Thyroid gland (tissue), 4 donors: ENCODE measurements around the gene PAX4. TPM values are rescaled to one million over a fixed set of nuclear protein-coding genes. Genes with fewer than 3 reads are reported as not detected.
A peak's percentile ranks its signal among the peaks of the same experiment; 100 is the strongest.

Source experiments
- DNase-seq, 2 donors: peaks; one replicate each; pipeline ENCODE4 v3.0.0-alpha.2; 2019
- H3K27ac ChIP-seq, 3 donors: fragments of 200-600 bp; sonication (generic); 1 replicate in 2 of 3; 2 replicates in 1 of 3; pipeline ENCODE4 v1.5.1; 2016 to 2019; ENCODE audit warnings: mild to moderate bottlenecking in 1 of 3, moderate library complexity in 1 of 3
- H3K27me3 ChIP-seq: fragments of 200-600 bp; sonication (generic); one replicate; pipeline ENCODE4 v1.5.1; 2019
- H3K36me3 ChIP-seq, 2 donors: fragments of 200-600 bp; sonication (generic); one replicate each; pipeline ENCODE4 v1.5.1; 2016 to 2019
- H3K4me1 ChIP-seq, 2 donors: fragments of 200-600 bp; sonication (generic); one replicate each; pipeline ENCODE4 v1.5.1; 2017 to 2019
- H3K4me3 ChIP-seq, 3 donors: fragments of 200-600 bp; sonication (generic); replicated peaks in 1 of 3; 1 replicate in 2 of 3; 2 replicates in 1 of 3; pipeline ENCODE4 v1.5.1; 2016; ENCODE audit warnings: mild to moderate bottlenecking in 1 of 3
- H3K9me3 ChIP-seq: fragments of 200-600 bp; sonication (generic); one replicate; pipeline ENCODE4 v1.5.1; 2017
- POLR2A ChIP-seq, 2 donors: fragments of 450-650 bp; IDR thresholded peaks; one replicate each; pipeline ENCODE4 v1.6.1; 2017; ENCODE audit warnings: antibody characterized with exemption in 2 of 2, mild to moderate bottlenecking in 2 of 2, moderate library complexity in 1 of 2
- WGBS, 2 donors: methylation state at CpG; one replicate each; pipeline ENCODE4 v1.1.5; 2017; 5-methylcytosine and 5-hydroxymethylcytosine counted together
- intact Hi-C: fragments of 100-400 bp; cut with DNase I; formaldehyde crosslinking; loops from one replicate; pipeline ENCODE4 v1.15.1; 2023
- total RNA-seq, 4 donors: library from RNA; depleted of rRNA; stranded (reverse); fragments of >200 nt; gene quantifications; one replicate each; pipeline ENCODE4 v1.2.3, GENCODE V29; 2016
- TF ChIP-seq, protein P1 (sequence below), 6 experiments: fragments of 200-600 bp in 3 of 6; fragments of 450-650 bp in 3 of 6; sonication (generic) in 3 of 6; IDR thresholded peaks; one replicate each; pipeline ENCODE4 v1.5.1; 2016 to 2019; ENCODE audit warnings: antibody characterized with exemption in 6 of 6, mild to moderate bottlenecking in 2 of 6, inconsistent platforms in 1 of 6, moderate library complexity in 1 of 6

Gene PAX4
- total RNA-seq, 4 donors from 2014 or later, result not detected

DNA sequence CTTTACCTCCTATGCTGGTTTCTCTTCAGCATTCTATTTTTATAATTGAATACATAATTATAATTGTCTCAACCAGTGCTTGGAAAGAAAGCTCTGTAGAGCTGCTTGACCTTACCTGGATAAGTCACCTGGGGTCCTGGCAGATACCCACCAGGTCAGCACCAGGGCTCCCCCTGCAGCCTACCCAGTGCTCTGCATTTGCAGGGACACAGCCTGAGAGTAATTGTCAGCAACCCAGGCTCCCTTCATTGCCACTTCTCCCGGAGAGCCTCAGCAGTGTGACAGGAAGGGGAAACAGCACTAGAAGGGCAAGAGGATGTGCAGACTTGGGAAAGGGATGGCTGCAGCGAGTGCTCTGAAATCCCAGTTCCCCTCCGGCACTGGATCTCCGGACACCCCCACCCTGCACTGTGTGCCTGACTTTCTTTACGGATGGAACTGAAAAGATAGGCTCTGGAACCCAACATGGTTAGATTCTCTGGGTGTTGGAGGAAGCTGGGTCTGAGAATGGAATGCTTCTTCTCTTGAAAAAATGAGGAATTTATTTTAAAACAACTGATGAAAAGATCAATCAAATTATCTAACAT is 11.4 kb upstream of the PAX4 start:
- Histone ChIP-seq H3K4me3 (no peak overlapping the region), H3K36me3 (no peaks in the 10 kb centered on the region), H3K27me3 (no peaks in the 10 kb centered on the region), H3K27ac (no peak overlapping the region), H3K4me1 (no peaks in the 10 kb centered on the region), H3K9me3 (no peaks in the 10 kb centered on the region)
- 15 to 23% methylated on average over 5 of the region's 5 CpGs for WGBS, 2 donors
- DNase-seq, result peak; percentile 24 to 35
- intact Hi-C loops, result no loop called here
- no peak for TF ChIP-seq POLR2A (IDR thresholded peaks at IDR 0.05)
- TF ChIP-seq, protein P1, sequence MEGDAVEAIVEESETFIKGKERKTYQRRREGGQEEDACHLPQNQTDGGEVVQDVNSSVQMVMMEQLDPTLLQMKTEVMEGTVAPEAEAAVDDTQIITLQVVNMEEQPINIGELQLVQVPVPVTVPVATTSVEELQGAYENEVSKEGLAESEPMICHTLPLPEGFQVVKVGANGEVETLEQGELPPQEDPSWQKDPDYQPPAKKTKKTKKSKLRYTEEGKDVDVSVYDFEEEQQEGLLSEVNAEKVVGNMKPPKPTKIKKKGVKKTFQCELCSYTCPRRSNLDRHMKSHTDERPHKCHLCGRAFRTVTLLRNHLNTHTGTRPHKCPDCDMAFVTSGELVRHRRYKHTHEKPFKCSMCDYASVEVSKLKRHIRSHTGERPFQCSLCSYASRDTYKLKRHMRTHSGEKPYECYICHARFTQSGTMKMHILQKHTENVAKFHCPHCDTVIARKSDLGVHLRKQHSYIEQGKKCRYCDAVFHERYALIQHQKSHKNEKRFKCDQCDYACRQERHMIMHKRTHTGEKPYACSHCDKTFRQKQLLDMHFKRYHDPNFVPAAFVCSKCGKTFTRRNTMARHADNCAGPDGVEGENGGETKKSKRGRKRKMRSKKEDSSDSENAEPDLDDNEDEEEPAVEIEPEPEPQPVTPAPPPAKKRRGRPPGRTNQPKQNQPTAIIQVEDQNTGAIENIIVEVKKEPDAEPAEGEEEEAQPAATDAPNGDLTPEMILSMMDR (IDR thresholded peaks at IDR 0.05), result peak in 2 of 6 experiments; percentile 23 to 47

- Histone ChIP-seq H3K4me3 (no peak overlapping the region), H3K27ac (no peak overlapping the region), H3K4me1 (no peaks in the 10 kb centered on the region), H3K27me3 (no peaks in the 10 kb centered on the region), H3K36me3 (no peaks in the 10 kb centered on the region), H3K9me3 (no peaks in the 10 kb centered on the region)
- DNase-seq, result no peak
- no peak for TF ChIP-seq POLR2A (IDR thresholded peaks at IDR 0.05)
- TF ChIP-seq, protein P1 (IDR thresholded peaks at IDR 0.05), result no peak
- WGBS, 2 donors, result 62 to 68% methylated on average over 3 of the region's 3 CpGs
- intact Hi-C loops, result no loop called here
These were observed 10.5 kb upstream of the PAX4 start for GRCh38 chr7:127628445-127628844.

- TF ChIP-seq, protein P1 (IDR thresholded peaks at IDR 0.05), result no peak
- TF ChIP-seq POLR2A (IDR thresholded peaks at IDR 0.05), result no peak
- no peaks in the 10 kb centered on the region for H3K9me3 ChIP-seq
- DNase-seq, result no peak
- no peaks in the 10 kb centered on the region for H3K27me3 ChIP-seq
- H3K4me1 ChIP-seq, result no peaks in the 10 kb centered on the region
- no peaks in the 10 kb centered on the region for H3K36me3 ChIP-seq
- intact Hi-C loops, result no loop called here
- H3K27ac ChIP-seq, result no peak overlapping the region
- no peak overlapping the region for H3K4me3 ChIP-seq
These were observed 7.4 kb upstream of the PAX4 start for GRCh38 chr7:127625331-127625730.

- no peak for DNase-seq
- H3K9me3 ChIP-seq, result no peaks in the 10 kb centered on the region
- no peaks in the 10 kb centered on the region for H3K4me1 ChIP-seq
- intact Hi-C loops, result no loop called here
- no peaks in the 10 kb centered on the region for H3K36me3 ChIP-seq
- 2 to 3% methylated on average over 22 to 24 of the region's 24 CpGs for WGBS, 2 donors
- no peaks in the 10 kb centered on the region for H3K27me3 ChIP-seq
- TF ChIP-seq, protein P1 (IDR thresholded peaks at IDR 0.05), result no peak
- no peak for TF ChIP-seq POLR2A (IDR thresholded peaks at IDR 0.05)
- no peak overlapping the region for H3K4me3 ChIP-seq
- H3K27ac ChIP-seq, result no peak overlapping the region
These were observed 2.7 kb upstream of the PAX4 start for GRCh38 chr7:127620406-127621233.
